Lower leg skin (tissue), 4 donors: ENCODE measurements around the gene KIRREL3. TPM values are rescaled to one million over a fixed set of nuclear protein-coding genes. Genes with fewer than 3 reads are reported as not detected.

Experiments used
- DNase-seq, 2 donors: peaks; one replicate each; pipeline ENCODE4 v3.0.0-alpha.2; 2019; ENCODE audit warnings: low spot score in 2 of 2
- H3K4me3 ChIP-seq: fragments of 200-600 bp; sonication (generic); 2 replicates; pipeline ENCODE4 v1.5.1; 2017; ENCODE audit warnings: mild to moderate bottlenecking, low read depth; ENCODE audit not compliant: poor library complexity, severe bottlenecking
- POLR2A ChIP-seq, 2 donors: fragments of 450-650 bp; IDR thresholded peaks; one replicate each; pipeline ENCODE4 v1.6.1; 2016 to 2017; ENCODE audit warnings: antibody characterized with exemption in 2 of 2, mild to moderate bottlenecking in 1 of 2, moderate library complexity in 1 of 2
- WGBS, 2 donors: methylation state at CpG; one replicate each; pipeline ENCODE4 v1.1.5; 2018; 5-methylcytosine and 5-hydroxymethylcytosine counted together
- intact Hi-C: fragments of 100-400 bp; cut with DNase I; formaldehyde crosslinking; loops from one replicate; pipeline ENCODE4 v1.15.0; 2023; ENCODE audit warnings: low total_unique reads
- total RNA-seq, 4 donors: library from RNA; depleted of rRNA; stranded (reverse); fragments of >200 nt; gene quantifications; one replicate each; pipeline ENCODE4 v1.1.0, GENCODE V29; 2016
- TF ChIP-seq, protein P1 (sequence below), 3 donors: fragments of 450-650 bp; IDR thresholded peaks; one replicate each; pipeline ENCODE4 v1.5.1; 2016; ENCODE audit warnings: antibody characterized with exemption in 3 of 3, mild to moderate bottlenecking in 3 of 3, moderate library complexity in 2 of 3

Gene KIRREL3
- total RNA-seq, 4 donors from 2014 or later, result 0.13 TPM; not detected in 3

DNA sequence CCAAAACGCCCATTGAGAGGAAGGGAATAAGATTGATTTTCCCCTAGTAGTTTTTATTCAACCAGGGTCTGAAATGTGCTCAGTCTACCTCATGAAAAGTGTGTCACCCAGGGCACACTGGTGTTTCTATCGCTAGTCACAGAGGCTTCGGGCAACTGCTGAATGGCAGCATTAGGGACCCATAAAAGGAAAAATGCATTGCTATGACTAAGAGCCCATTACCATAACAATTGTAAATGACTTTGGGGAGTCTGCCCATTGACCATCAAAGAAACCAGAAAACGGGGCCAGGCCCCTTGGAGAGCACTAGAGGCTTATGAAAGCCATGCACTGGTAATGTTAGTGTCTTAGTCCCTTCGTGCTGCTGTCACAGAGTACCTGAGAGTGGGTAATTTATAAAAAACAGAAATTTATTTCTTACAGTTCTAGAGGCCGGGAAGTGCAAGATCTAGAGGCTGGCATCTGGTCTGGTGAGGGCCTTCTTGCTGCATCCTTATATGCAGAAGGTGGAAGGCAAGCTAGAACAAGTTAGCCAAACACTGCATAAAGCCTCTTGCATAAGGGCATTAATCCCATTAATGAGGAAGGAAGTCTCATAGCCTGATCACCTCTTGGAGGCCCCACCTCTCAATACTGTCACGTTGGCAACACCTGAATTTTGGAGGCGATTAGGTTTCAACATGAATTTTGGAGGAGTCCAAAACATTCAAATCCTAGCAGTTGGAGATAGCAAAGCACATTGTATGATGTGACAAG lies 338.4 kb downstream of the KIRREL3 start:
- DNase-seq, result no peak
- intact Hi-C loops, result no loop called here
- TF ChIP-seq POLR2A (IDR thresholded peaks at IDR 0.05), result no peak
- TF ChIP-seq, protein P1, sequence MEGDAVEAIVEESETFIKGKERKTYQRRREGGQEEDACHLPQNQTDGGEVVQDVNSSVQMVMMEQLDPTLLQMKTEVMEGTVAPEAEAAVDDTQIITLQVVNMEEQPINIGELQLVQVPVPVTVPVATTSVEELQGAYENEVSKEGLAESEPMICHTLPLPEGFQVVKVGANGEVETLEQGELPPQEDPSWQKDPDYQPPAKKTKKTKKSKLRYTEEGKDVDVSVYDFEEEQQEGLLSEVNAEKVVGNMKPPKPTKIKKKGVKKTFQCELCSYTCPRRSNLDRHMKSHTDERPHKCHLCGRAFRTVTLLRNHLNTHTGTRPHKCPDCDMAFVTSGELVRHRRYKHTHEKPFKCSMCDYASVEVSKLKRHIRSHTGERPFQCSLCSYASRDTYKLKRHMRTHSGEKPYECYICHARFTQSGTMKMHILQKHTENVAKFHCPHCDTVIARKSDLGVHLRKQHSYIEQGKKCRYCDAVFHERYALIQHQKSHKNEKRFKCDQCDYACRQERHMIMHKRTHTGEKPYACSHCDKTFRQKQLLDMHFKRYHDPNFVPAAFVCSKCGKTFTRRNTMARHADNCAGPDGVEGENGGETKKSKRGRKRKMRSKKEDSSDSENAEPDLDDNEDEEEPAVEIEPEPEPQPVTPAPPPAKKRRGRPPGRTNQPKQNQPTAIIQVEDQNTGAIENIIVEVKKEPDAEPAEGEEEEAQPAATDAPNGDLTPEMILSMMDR (IDR thresholded peaks at IDR 0.05), result no peak
- 76 to 77% methylated on average over 8 of the region's 8 CpGs for WGBS, 2 donors
- H3K4me3 ChIP-seq, result no peak overlapping the region

DNA sequence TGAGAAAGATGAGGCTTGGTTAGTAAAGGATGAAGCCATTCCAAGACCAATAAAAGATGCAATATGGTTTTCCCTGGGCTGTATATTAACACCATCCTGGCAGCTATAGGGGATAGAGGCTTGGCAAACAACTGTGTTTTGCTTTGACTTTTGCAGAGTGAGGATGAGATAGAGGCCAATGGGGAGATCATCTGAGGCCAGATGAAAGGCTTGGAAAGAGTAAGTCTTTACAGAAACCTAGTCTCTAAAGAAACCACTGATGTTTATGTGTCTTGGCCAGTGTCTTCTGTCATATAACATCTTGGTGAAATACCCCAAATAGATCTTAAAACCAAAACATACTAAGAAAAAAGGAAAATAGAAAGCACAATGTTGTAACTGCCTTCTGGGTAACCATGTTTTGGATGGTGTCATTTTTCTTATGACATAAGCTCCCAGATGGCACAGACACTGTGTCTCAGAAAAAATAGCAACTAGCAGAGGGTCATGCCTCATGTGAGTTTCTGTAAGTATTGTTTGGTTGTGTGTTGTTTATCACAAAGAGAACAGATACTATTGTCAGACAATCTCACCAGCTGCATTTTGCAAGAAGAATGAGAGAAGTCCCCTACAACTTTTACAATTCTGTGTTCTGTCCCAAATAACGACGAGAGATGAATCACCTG lies 339.7 kb downstream of the KIRREL3 start:
- H3K4me3 ChIP-seq, result no peak overlapping the region
- no peak for DNase-seq
- TF ChIP-seq POLR2A (IDR thresholded peaks at IDR 0.05), result no peak
- TF ChIP-seq, protein P1 (IDR thresholded peaks at IDR 0.05), result no peak
- WGBS, 2 donors, result 64 to 68% methylated on average over 2 of the region's 2 CpGs
- intact Hi-C loops, result no loop called here

DNA sequence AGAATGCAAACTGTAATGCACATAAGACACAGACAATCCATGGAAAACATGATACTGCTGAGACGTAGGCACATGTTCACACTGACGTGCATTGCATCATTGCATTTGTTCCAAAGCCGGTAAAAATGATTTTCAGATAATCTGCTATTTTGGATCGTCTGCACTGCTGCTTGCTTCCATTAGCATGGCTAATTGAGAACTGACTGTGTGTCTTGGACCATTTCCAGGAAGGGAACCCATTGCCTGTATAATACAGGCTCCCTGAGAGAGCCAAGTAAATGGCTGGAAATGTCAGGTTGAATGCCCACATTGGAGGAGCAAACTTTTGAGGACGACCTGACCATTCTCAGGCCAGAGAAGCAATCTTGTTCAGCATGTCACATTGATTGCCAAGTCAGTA lies 340.2 kb downstream of the KIRREL3 start:
- intact Hi-C loops, result no loop called here
- no peak for DNase-seq
- no peak overlapping the region for H3K4me3 ChIP-seq
- TF ChIP-seq POLR2A (IDR thresholded peaks at IDR 0.05), result no peak
- TF ChIP-seq, protein P1 (IDR thresholded peaks at IDR 0.05), result no peak
- 59% methylated on average over 5 of the region's 5 CpGs for WGBS, 2 donors

DNA sequence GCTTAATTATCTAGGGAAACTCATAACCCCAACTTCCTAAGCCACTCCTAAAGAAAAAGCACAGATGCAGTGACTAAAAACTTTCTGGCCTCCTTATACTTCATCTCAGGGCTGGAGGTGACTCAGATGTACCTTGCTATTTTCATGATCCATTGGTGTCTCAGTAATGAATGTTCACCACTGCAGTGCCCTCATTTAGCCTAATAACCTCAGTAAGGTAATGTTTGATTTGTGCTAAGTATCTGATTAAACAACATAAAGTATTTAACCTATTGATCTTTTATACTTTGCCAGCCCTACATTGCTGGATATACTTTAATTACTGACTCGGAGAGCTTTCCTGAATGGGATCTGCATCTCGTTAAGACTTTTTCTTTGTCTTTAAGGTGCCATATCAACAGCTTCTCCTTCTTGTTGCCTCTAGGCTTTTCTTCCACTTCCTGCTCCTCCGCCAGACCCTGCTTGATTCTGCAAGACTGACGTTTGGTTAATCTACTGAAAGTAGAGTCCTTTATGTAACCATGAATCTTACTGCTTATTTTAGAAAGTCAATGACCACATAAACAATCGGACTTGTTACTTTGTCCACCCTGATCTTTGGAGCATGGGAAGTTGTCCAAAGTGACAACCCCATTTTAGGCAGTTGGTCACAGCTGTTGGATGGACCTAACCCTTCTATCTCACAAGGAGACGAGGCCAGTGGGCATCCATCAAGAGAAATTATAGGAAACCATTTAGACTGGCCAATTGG lies 342.1 kb downstream of the KIRREL3 start:
- TF ChIP-seq POLR2A (IDR thresholded peaks at IDR 0.05), result no peak
- TF ChIP-seq, protein P1 (IDR thresholded peaks at IDR 0.05), result no peak
- intact Hi-C loops, result no loop called here
- no peak for DNase-seq
- 82% methylated on average over 6 of the region's 6 CpGs for WGBS, 2 donors
- no peak overlapping the region for H3K4me3 ChIP-seq

DNA sequence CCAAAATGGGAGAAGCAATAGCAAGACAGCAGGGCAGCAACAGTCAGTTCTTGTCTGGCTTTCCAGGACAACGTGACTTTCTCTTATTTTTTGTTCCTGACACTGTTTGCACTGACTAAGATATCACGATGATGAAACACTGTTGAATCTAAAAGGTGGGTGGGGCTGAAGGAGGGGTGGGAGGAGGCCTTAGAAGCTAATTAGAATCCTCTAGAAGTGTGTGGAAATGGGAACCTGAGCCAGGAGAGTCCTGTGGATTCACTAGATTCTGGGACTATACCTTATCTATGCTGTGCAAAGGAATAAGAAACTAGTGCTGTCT lies 344.8 kb downstream of the KIRREL3 start:
- no peak for DNase-seq
- TF ChIP-seq, protein P1 (IDR thresholded peaks at IDR 0.05), result no peak
- no peak for TF ChIP-seq POLR2A (IDR thresholded peaks at IDR 0.05)
- no peak overlapping the region for H3K4me3 ChIP-seq
- intact Hi-C loops, result no loop called here
- 17 to 27% methylated on average over 2 of the region's 2 CpGs for WGBS, 2 donors
